Pancreas (tissue), 10 donors: Measurements from ENCODE around the gene MSGN1. TPM values are rescaled to one million over a fixed set of nuclear protein-coding genes. Genes with fewer than 3 reads are reported as not detected.
A peak's percentile ranks its signal among the peaks of the same experiment; 100 is the strongest.
"Not testable (repeated sequence)": the region's sequence is repeated elsewhere in the genome, so short reads cannot be mapped to it uniquely, and the experiment has no call there.

Experiments
- ATAC-seq, 4 donors: fragments of 200-7000 bp; cut with Tn5 transposase; one replicate each; pipeline versions ENCODE4 v1.8.0 to v1.9.1; 2020; ENCODE audit warnings: mild to moderate bottlenecking in 4 of 4, moderate library complexity in 4 of 4
- DNase-seq, 6 donors: peaks; one replicate each; pipeline ENCODE4 v3.0.0-alpha.2; 2020
- FAIRE-seq: peaks from 2 replicates; lab custom pipeline; 2012; peaks lifted over from hg19 to GRCh38; lab: Jason Lieb, UNC
- H3K27ac ChIP-seq, 4 donors: fragments of 200-600 bp; sonication (generic); 1 replicate in 3 of 4; 2 replicates in 1 of 4; pipeline versions ENCODE4 v1.5.0 to v1.8.0; 2020
- H3K27me3 ChIP-seq, 4 donors: fragments of 200-600 bp; one replicate each; pipeline ENCODE4 v1.8.0; 2021
- H3K36me3 ChIP-seq, 3 donors: fragments of 200-600 bp; sonication (generic) in 1 of 3; one replicate each; pipeline versions ENCODE4 v1.5.0 to v1.8.0; 2020 to 2021
- H3K4me1 ChIP-seq, 3 donors: fragments of 200-600 bp; one replicate each; pipeline ENCODE4 v1.8.0; 2021
- H3K4me3 ChIP-seq, 4 donors: fragments of 200-600 bp; sonication (generic) in 2 of 4; one replicate each; pipeline versions ENCODE4 v1.5.0 to v1.8.0; 2020 to 2021
- H3K9me3 ChIP-seq, 4 donors: fragments of 200-600 bp; one replicate each; pipeline ENCODE4 v1.8.0; 2021
- WGBS, 2 donors: extraction: QIAGEN DNeasy Blood & Tissue Kit; methylation state at CpG; one replicate each; pipeline ENCODE4 v1.1.7; 2013; 5-methylcytosine and 5-hydroxymethylcytosine counted together
- intact Hi-C, 3 donors: fragments of 100-400 bp; cut with DNase I; formaldehyde crosslinking; loops; one replicate each; pipeline versions ENCODE4 v1.11.1 to v1.14.2; 2022
- polyA plus RNA-seq, 2 donors: library from polyadenylated mRNA; stranded (reverse); fragments of 200-250 nt; gene quantifications; one replicate each; pipeline ENCODE4 v1.2.3, GENCODE V29; 2013
- total RNA-seq, 6 donors: library from RNA; stranded (reverse); fragmentation: NEBNext Ultra II Directional in 4 of 6; extraction: Animal tissue kit (Norgen Biotek cat#: 25700) in 4 of 6; gene quantifications; one replicate each; pipeline versions ENCODE4 v1.2.1 to v1.2.4, GENCODE V29; 2021 to 2023
- TF ChIP-seq, protein P1 (sequence below), 4 donors: fragments of 200-600 bp; sonication (generic) in 3 of 4; IDR thresholded peaks; one replicate each; pipeline versions ENCODE4 v1.5.0 to v1.8.0; 2021; ENCODE audit warnings: antibody characterized with exemption in 4 of 4
- donor health status: healthy with polysubstance abuse.
- donor health status: DM: no; HTN: no; CAD: no; lungs with moderate emphysema.
- donor health status: DM: no; HTN: no; CAD: no.
- donor health status: control.
- donor health status: control.
- donor health status: Bipolar disorder and iron deficiency.
- donor health status: DM: yes; HTN: yes; CAD: no.
- donor health status: DM: no; HTN: no; CAD: no.
- donor health status: DM: no; HTN: no; CAD: no.
- donor health status: DM: yes; HTN: yes; CAD: no.

Gene MSGN1
- total and polyA plus RNA-seq, 8 donors = not detected

DNA sequence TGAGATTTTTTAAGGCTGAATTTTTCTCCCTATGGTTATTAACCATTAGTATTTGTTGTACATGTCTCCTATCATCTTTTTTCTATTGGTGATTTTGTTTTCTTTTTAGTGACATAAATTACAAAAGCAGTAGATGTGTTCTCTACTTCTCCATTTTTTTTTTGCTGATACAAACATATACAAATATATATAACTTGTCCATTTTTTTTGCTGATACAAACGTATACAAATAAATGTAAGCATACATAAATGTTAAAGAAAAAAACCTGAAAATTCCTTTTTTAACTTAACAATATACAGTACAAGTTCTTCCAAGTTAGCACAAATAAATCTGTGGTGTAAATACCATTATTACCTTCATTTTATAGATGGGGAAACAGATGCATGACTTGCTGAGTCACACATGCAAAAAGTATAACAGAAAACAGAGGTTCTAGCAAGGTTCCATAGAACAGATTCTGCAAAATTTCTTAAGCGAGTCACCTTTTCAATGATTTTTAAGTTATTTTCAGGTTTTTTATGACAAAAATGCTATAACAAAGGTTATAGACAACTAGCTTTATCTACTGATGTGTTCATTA is 2.1 kb downstream of the MSGN1 start:
- TF ChIP-seq, protein P1, sequence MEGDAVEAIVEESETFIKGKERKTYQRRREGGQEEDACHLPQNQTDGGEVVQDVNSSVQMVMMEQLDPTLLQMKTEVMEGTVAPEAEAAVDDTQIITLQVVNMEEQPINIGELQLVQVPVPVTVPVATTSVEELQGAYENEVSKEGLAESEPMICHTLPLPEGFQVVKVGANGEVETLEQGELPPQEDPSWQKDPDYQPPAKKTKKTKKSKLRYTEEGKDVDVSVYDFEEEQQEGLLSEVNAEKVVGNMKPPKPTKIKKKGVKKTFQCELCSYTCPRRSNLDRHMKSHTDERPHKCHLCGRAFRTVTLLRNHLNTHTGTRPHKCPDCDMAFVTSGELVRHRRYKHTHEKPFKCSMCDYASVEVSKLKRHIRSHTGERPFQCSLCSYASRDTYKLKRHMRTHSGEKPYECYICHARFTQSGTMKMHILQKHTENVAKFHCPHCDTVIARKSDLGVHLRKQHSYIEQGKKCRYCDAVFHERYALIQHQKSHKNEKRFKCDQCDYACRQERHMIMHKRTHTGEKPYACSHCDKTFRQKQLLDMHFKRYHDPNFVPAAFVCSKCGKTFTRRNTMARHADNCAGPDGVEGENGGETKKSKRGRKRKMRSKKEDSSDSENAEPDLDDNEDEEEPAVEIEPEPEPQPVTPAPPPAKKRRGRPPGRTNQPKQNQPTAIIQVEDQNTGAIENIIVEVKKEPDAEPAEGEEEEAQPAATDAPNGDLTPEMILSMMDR (IDR thresholded peaks at IDR 0.05) = no peak
- Histone ChIP-seq H3K36me3 (no peaks in the 10 kb centered on the region), H3K27me3 (no peaks in the 10 kb centered on the region), H3K27ac (no peak overlapping the region), H3K4me1 (no peaks in the 10 kb centered on the region), H3K9me3 (no peaks in the 10 kb centered on the region), H3K4me3 (no peak overlapping the region)
- intact Hi-C loops = no loop called here
- DNase-seq = no peak
- no peak for FAIRE-seq
- 50 to 73% methylated on average over 2 of the region's 2 CpGs for WGBS, 2 donors
- no peak for ATAC-seq

DNA sequence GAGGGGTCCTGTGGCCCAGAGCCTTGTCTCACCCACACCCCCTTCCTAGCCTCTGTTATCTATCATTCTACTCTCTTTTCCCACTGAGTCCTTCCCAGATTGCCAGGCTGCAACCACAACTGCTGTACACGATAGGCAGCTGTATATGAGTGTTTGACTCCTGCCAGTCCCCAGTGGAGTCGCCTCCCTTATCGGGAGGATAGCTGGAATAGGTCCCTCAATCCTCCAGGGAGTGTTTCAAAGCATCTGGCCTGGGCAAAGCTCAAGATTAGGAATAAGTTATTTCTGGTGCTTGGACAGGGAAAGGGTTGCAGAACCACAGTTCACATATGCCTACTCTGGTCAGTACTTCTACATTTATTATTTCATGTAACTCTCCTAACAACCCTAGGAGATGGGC is 4.8 kb downstream of the MSGN1 start:
- no peak for DNase-seq
- Histone ChIP-seq H3K9me3 (no peaks in the 10 kb centered on the region), H3K27ac (no peak overlapping the region), H3K27me3 (no peaks in the 10 kb centered on the region), H3K4me3 (no peak overlapping the region), H3K36me3 (no peaks in the 10 kb centered on the region), H3K4me1 (no peaks in the 10 kb centered on the region)
- intact Hi-C loops = no loop called here
- no peak for ATAC-seq
- no peak for FAIRE-seq
- TF ChIP-seq, protein P1 (IDR thresholded peaks at IDR 0.05) = no peak
- 75 to 85% methylated on average over 3 of the region's 3 CpGs for WGBS, 2 donors

DNA sequence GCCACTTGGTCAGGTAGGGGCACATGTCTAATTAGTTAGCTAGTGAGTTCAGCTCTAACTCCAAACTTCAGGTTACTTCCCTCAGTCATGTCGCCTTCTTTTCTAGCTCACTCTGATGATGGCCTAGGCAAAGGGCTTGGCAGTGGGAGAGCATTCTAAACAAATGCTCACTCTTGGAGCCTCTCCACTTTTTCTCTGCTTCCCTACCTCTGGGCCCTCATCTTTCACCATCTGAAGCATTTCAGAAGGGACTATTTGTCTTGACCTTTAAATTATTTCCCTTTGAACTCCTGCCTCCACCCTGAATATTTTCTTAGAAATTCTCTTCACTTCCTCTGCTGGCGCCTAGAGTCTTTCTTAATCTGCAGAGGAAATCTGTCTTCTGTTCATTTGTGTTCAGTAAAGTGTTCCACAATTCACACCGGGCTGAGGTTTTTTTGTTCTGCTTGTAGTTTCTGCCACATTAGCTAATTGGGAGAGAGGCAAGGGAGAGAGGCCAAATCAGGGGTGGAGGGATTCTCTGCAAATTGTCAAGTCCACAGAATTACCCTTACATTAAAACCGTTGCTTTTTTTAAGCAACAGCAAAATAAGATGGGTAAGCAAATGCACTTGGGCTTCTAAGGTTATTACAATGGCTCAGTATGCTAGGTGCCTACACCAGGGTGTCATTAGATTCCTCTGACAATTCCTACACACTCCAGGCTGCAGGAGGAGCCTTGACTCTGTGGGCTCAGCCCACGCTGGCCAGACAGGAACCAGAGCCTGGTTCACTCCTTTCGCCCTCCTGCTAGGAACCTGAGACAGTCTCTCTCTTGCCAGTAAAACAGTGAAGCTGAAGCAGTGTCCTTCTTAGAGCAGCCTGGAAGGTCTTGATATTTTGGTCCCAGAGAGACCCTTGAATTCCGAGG is 5.5 kb downstream of the MSGN1 start:
- FAIRE-seq = no peak
- WGBS, 2 donors = 59 to 64% methylated on average over 7 of the region's 7 CpGs
- Histone ChIP-seq H3K4me1 (no peaks in the 10 kb centered on the region), H3K9me3 (no peaks in the 10 kb centered on the region), H3K27ac (no peak overlapping the region), H3K27me3 (no peaks in the 10 kb centered on the region), H3K4me3 (no peak overlapping the region), H3K36me3 (no peaks in the 10 kb centered on the region)
- no peak for ATAC-seq
- intact Hi-C loops = no loop called here
- TF ChIP-seq, protein P1 (IDR thresholded peaks at IDR 0.05) = no peak
- no peak for DNase-seq

DNA sequence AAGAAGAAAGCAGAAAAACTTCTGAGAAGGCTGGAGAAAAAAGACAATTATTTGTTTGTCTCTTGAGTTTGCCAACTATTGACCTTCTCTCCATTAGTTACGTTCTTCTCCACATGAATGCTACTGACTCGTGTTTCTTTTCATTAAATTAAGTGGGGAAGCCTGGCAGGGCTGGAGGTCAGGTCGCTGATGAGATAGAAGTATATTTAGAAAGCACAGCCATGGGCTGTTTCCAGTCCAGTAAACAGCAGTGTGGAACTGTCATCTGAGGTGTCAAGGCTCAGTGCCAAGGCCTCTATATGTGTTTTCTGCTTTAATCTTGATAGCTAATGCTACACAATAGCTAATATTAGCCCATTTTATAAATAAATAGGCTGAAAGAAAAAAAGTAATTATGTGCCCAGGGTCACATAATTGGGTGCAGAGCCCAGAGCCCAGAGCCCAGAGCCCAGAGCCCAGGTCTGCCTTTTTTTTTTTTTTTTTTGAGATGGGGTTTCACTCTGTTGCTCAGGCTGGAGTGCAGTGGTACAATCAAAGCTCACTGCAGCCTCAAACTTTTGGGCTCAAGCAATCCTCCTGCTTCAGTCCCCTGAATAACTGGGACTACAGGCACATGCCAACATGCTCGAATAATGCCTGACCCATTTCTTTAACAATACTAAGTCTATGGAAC is 6.3 kb downstream of the MSGN1 start:
- WGBS, 2 donors = 29 to 30% methylated on average over 4 of the region's 4 CpGs
- intact Hi-C loops = no loop called here
- ATAC-seq (peak in 1 of 4 donors; percentile 25), FAIRE-seq (no peak), DNase-seq (no peak)
- Histone ChIP-seq H3K27ac (no peak overlapping the region), H3K4me1 (no peaks in the 10 kb centered on the region), H3K4me3 (no peak overlapping the region), H3K27me3 (no peaks in the 10 kb centered on the region), H3K9me3 (no peaks in the 10 kb centered on the region), H3K36me3 (no peaks in the 10 kb centered on the region)
- TF ChIP-seq, protein P1 (IDR thresholded peaks at IDR 0.05) = no peak

DNA sequence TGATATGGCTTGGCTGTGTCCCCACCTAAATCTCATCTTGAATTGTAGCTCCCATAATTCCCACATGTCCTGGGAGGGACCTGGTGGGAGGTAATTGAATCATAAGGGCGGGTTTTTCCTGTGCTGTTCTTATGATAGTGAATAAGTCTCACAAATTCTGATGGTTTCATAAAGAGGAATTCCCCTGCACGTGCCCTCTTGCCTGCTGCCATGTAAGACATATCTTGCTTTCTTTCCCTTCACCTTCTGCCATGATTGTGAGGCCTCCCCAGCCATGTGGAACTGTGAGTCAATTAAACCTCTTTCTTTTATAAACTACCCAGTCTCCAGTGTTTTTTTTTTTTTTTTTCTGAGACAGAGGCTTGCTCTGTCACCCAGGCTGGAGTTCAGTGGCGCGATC is 7.4 kb downstream of the MSGN1 start:
- WGBS, 2 donors = 64 to 84% methylated on average over 4 of the region's 4 CpGs
- H3K9me3 ChIP-seq, H3K27me3 ChIP-seq, DNase-seq, intact Hi-C loops, H3K4me1 ChIP-seq, FAIRE-seq, H3K36me3 ChIP-seq, H3K4me3 ChIP-seq, H3K27ac ChIP-seq, ATAC-seq: not testable (repeated sequence)
